Measurements from ENCODE around the gene CPLX1. TPM values are rescaled to one million over a fixed set of nuclear protein-coding genes. Genes with fewer than 3 reads are reported as not detected.

The CPLX1 gene
- total RNA-seq, 1 donor from 2014 or later = not detected

GRCh38 chr4:835148-836002, 9.4 kb upstream of the CPLX1 start:
- DNase-seq (no peak), ATAC-seq (ENCODE audit: low read depth) (no peak)
- ChIA-PET CTCF (no interaction called here), POLR2A (no interaction called here)
- intact Hi-C loops (cut with micrococcal nuclease) = no loop called here
- H3K27me3 Mint-ChIP-seq = peaks cover under 1% of the 10 kb centered on the region
- H3K27ac Mint-ChIP-seq = no peak overlapping the region
- no peak overlapping the region for H3K4me3 Mint-ChIP-seq
- H3K4me1 Mint-ChIP-seq = peaks cover 3% of the 10 kb centered on the region
- peaks cover 13% of the 10 kb centered on the region for H3K9me3 Mint-ChIP-seq
- TF ChIP-seq CTCF (IDR thresholded peaks at IDR 0.05) = no peak
- peaks cover 3% of the 10 kb centered on the region for H3K36me3 Mint-ChIP-seq (ENCODE audit: low read depth)

- CTCF ChIA-PET = no interaction called here
- no peak for DNase-seq
- intact Hi-C loops (cut with micrococcal nuclease) = no loop called here
Observed at GRCh38 chr4:834368-835147, 8.6 kb upstream of the CPLX1 start.

GRCh38 chr4:833731-834367, 7.9 kb upstream of the CPLX1 start:
- no peak for ATAC-seq (ENCODE audit: low read depth)
- Mint-ChIP-seq H3K27me3 (peaks cover 5% of the 10 kb centered on the region), H3K36me3 (ENCODE audit: low read depth) (no peaks in the 10 kb centered on the region), H3K9me3 (peaks cover 11% of the 10 kb centered on the region), H3K27ac (no peak overlapping the region), H3K4me1 (peaks cover 3% of the 10 kb centered on the region), H3K4me3 (no peak overlapping the region)
- intact Hi-C loops (cut with micrococcal nuclease) = no loop called here
- no peak for DNase-seq
- TF ChIP-seq CTCF (IDR thresholded peaks at IDR 0.05) = no peak
- CTCF ChIA-PET = no interaction called here
- POLR2A ChIA-PET = no interaction called here

More at GRCh38 chr4:834368-835147, 8.6 kb upstream of the CPLX1 start:
- ATAC-seq (ENCODE audit: low read depth) = no peak
- Mint-ChIP-seq H3K27me3 (peaks cover 4% of the 10 kb centered on the region), H3K36me3 (ENCODE audit: low read depth) (no peaks in the 10 kb centered on the region), H3K27ac (no peak overlapping the region), H3K4me1 (peaks cover 3% of the 10 kb centered on the region), H3K4me3 (no peak overlapping the region), H3K9me3 (peaks cover 13% of the 10 kb centered on the region)
- no peak for TF ChIP-seq CTCF (IDR thresholded peaks at IDR 0.05)
- POLR2A ChIA-PET = no interaction called here

GRCh38 chr4:833156-833555, 7.2 kb upstream of the CPLX1 start:
- TF ChIP-seq CTCF (IDR thresholded peaks at IDR 0.05) = no peak
- DNase-seq (no peak), ATAC-seq (ENCODE audit: low read depth) (no peak)
- Mint-ChIP-seq H3K9me3 (peaks cover 9% of the 10 kb centered on the region), H3K27ac (no peak overlapping the region), H3K27me3 (peaks cover 10% of the 10 kb centered on the region), H3K4me3 (no peak overlapping the region), H3K36me3 (ENCODE audit: low read depth) (no peaks in the 10 kb centered on the region), H3K4me1 (peaks cover 3% of the 10 kb centered on the region)
- POLR2A ChIA-PET = no interaction called here
- CTCF ChIA-PET = no interaction called here
- intact Hi-C loops (cut with micrococcal nuclease) = no loop called here

GRCh38 chr4:832536-832935, 6.6 kb upstream of the CPLX1 start:
- ATAC-seq (ENCODE audit: low read depth) (no peak), DNase-seq (no peak)
- Mint-ChIP-seq H3K36me3 (ENCODE audit: low read depth) (no peaks in the 10 kb centered on the region), H3K4me1 (peaks cover 4% of the 10 kb centered on the region), H3K27me3 (peaks cover 17% of the 10 kb centered on the region), H3K4me3 (no peak overlapping the region), H3K27ac (no peak overlapping the region), H3K9me3 (peaks cover 4% of the 10 kb centered on the region)
- POLR2A ChIA-PET = no interaction called here
- CTCF ChIA-PET = no interaction called here
- intact Hi-C loops (cut with micrococcal nuclease) = no loop called here
- no peak for TF ChIP-seq CTCF (IDR thresholded peaks at IDR 0.05)
